K562 (cell line): ENCODE data around the gene FKBP9. TPM values are rescaled to one million over a fixed set of nuclear protein-coding genes. Genes with fewer than 3 reads are reported as not detected.

Source experiments
- ATF1 ChIP-seq, 2 experiments: fragments of 450-650 bp in 1 of 2; IDR thresholded peaks; 2 replicates each; pipeline ENCODE4 v1.6.1; 2016; ENCODE audit warnings: missing compliant biosample characterization in 1 of 2, missing genetic modification characterization in 1 of 2
- BRD4 ChIP-seq: fragments of 200-600 bp; sonication (generic); IDR thresholded peaks from 2 replicates; pipeline ENCODE4 v1.6.1; 2017; ENCODE audit warnings: inconsistent platforms
- CBFA2T3 ChIP-seq: fragments of 450-650 bp; IDR thresholded peaks from 2 replicates; pipeline ENCODE4 v1.6.1; 2017
- DACH1 ChIP-seq: fragments of 450-650 bp; IDR thresholded peaks from 2 replicates; pipeline ENCODE4 v1.6.1; 2018; ENCODE audit not compliant: partially characterized antibody
- ELF2 ChIP-seq: fragments of 250-450 bp; sonication (Bioruptor Pico); IDR thresholded peaks from 2 replicates; pipeline ENCODE4 v1.5.0; 2021; ENCODE audit warnings: mild to moderate bottlenecking
- GTF2A2 ChIP-seq: IDR thresholded peaks from 2 replicates; pipeline ENCODE4 v1.6.1; 2016; ENCODE audit warnings: mild to moderate bottlenecking, missing genetic modification characterization, missing compliant biosample characterization
- HMG20B ChIP-seq: fragments of 250-450 bp; sonication (Bioruptor Pico); IDR thresholded peaks from 2 replicates; pipeline ENCODE4 v1.5.0; 2021; ENCODE audit warnings: mild to moderate bottlenecking
- HNRNPLL ChIP-seq: fragments of 200-400 bp; formaldehyde crosslinking; IDR thresholded peaks from 2 replicates; pipeline ENCODE4 v1.6.1; 2017; ENCODE audit warnings: low read length, low read depth, mild to moderate bottlenecking; ENCODE audit not compliant: poor library complexity, severe bottlenecking
- HSF4 ChIP-seq: fragments of 250-450 bp; sonication (Bioruptor Pico); IDR thresholded peaks from 2 replicates; pipeline ENCODE4 v2.1.2; 2022; ENCODE audit warnings: mild to moderate bottlenecking, moderate library complexity, borderline replicate concordance
- LEF1 ChIP-seq: fragments of 450-650 bp; IDR thresholded peaks from 2 replicates; pipeline ENCODE4 v1.6.1; 2016; ENCODE audit warnings: mild to moderate bottlenecking
- MIER1 ChIP-seq: fragments of 450-650 bp; IDR thresholded peaks from 2 replicates; pipeline ENCODE4 v1.6.1; 2016; ENCODE audit warnings: antibody characterized with exemption, mild to moderate bottlenecking, low read depth
- RCOR1 ChIP-seq, 2 experiments: IDR thresholded peaks; 2 replicates each; pipeline ENCODE4 v1.6.1; 2012; ENCODE audit warnings: low read depth in 2 of 2, low read length in 2 of 2, borderline replicate concordance in 1 of 2, improper control_type of control experiment in 1 of 2
- SMC3 ChIP-seq: conservative IDR thresholded peaks from 2 replicates; pipeline ENCODE4 v1.6.1; 2011; ENCODE audit warnings: low read depth, low read length, improper control_type of control experiment; ENCODE audit not compliant: insufficient read depth
- SNIP1 ChIP-seq: fragments of 450-650 bp; IDR thresholded peaks from 2 replicates; pipeline ENCODE4 v1.7.1; 2017; ENCODE audit warnings: low read depth, mild to moderate bottlenecking
- SNRNP70 ChIP-seq: fragments of 200-400 bp; formaldehyde crosslinking; optimal IDR thresholded peaks from 2 replicates; pipeline ENCODE3; 2017; ENCODE audit warnings: low read depth, low read length
- ZFP36 ChIP-seq: fragments of 150-350 bp; IDR thresholded peaks from 2 replicates; pipeline ENCODE4 v1.6.1; 2018; ENCODE audit warnings: low read length, low read depth; ENCODE audit not compliant: partially characterized antibody
- ZFPM2 ChIP-seq: fragments of 250-450 bp; sonication (Bioruptor Pico); IDR thresholded peaks from 2 replicates; pipeline ENCODE4 v1.5.1; 2022; ENCODE audit warnings: mild to moderate bottlenecking
- polyA plus RNA-seq, 8 experiments: library from polyadenylated mRNA; depleted of rRNA in 4 of 8; stranded (reverse) in 5 of 8; unstranded in 3 of 8; fragments of >200 nt; fragmentation: Nextera tagmentation in 2 of 8; fragmentation: Illumina TruSeq in 1 of 8; extraction: Ambion mirVana in 2 of 8; extraction: Trizol in 1 of 8; gene quantifications; 2 replicates each; pipeline versions ENCODE4 v1.2.1 to v1.2.3, GENCODE V29; 2011 to 2014; ENCODE audit warnings: inconsistent platforms in 1 of 8, missing spikeins in 1 of 8
- total RNA-seq, 7 experiments: library from RNA; depleted of rRNA in 6 of 7; stranded (reverse); fragments of >200 nt in 6 of 7; fragmentation: Illumina TruSeq in 2 of 7; extraction: Trizol in 2 of 7; gene quantifications; 2 replicates each; pipeline versions ENCODE4 v1.2.1 to v1.2.3, GENCODE V29; 2011 to 2021; ENCODE audit warnings: low replicate concordance in 1 of 7
- TF ChIP-seq, protein P1 (sequence below): sonication (generic); formaldehyde crosslinking; IDR thresholded peaks from 2 replicates; pipeline ENCODE4 v1.8.0; 2022; ENCODE audit warnings: missing genetic modification reagents, mild to moderate bottlenecking, borderline replicate concordance
- TF ChIP-seq, protein P2 (sequence below): sonication (generic); IDR thresholded peaks from 2 replicates; pipeline ENCODE4 v1.6.1; 2016
- TF ChIP-seq, protein P3 (sequence below): fragments of 450-650 bp; formaldehyde crosslinking; IDR thresholded peaks from 2 replicates; pipeline ENCODE4 v1.4.0; 2022; ENCODE audit warnings: missing genetic modification characterization
- TF ChIP-seq, protein P4 (sequence below): fragments of 250-450 bp; sonication (Bioruptor Pico); IDR thresholded peaks from 2 replicates; pipeline ENCODE4 v1.5.0; 2022; ENCODE audit warnings: mild to moderate bottlenecking
- TF ChIP-seq, protein P5 (sequence below): fragments of 250-450 bp; sonication (Bioruptor Pico); IDR thresholded peaks from 2 replicates; pipeline ENCODE4 v1.4.0; 2020; ENCODE audit warnings: mild to moderate bottlenecking, moderate library complexity

FKBP9 gene
- total and polyA plus RNA-seq, 9 of the 15 experiments (the other 6 are each of a cell fraction or from before 2014, with no cell fraction given): 5.9 to 23.7 (median 15.8) TPM

DNA sequence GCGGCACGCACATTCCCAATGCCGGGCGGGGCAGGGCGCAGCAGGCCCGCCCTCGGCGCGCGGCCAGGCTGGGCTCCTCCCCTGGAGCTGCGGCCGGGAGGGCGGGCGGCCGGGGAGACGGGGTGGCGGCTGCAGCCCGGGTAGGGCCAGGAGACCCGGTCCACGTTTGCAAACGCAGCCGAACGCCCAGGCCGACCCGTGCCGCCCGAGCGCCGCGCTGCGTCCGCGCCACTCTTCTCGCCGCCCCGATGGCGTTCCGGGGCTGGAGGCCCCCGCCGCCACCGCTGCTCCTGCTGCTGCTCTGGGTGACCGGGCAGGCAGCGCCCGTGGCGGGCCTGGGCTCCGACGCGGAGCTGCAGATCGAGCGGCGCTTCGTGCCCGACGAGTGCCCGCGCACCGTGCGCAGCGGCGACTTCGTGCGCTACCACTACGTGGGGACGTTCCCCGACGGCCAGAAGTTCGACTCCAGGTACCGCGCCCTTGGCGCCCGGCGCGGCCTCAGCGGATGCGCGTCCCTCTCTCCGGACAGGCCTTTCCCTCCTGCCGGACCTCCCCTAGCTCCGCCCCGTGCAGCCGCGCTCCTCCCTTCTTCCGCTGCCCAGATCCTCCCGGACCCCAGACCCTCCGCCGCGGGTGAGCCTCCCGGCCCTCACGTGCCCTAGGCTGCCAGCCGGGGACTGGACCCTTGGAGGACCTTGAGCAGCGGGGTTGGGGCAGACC, at the start of gene FKBP9 (continued):
- TF ChIP-seq, protein P1, sequence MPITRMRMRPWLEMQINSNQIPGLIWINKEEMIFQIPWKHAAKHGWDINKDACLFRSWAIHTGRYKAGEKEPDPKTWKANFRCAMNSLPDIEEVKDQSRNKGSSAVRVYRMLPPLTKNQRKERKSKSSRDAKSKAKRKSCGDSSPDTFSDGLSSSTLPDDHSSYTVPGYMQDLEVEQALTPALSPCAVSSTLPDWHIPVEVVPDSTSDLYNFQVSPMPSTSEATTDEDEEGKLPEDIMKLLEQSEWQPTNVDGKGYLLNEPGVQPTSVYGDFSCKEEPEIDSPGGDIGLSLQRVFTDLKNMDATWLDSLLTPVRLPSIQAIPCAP (CRISPR knock-in tag): no peak
- TF ChIP-seq HNRNPLL: peak; percentile 85
- no peak for TF ChIP-seq SMC3
- TF ChIP-seq ZFP36: no peak
- TF ChIP-seq, protein P2, sequence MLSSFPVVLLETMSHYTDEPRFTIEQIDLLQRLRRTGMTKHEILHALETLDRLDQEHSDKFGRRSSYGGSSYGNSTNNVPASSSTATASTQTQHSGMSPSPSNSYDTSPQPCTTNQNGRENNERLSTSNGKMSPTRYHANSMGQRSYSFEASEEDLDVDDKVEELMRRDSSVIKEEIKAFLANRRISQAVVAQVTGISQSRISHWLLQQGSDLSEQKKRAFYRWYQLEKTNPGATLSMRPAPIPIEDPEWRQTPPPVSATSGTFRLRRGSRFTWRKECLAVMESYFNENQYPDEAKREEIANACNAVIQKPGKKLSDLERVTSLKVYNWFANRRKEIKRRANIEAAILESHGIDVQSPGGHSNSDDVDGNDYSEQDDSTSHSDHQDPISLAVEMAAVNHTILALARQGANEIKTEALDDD: no peak
- TF ChIP-seq, protein P3, sequence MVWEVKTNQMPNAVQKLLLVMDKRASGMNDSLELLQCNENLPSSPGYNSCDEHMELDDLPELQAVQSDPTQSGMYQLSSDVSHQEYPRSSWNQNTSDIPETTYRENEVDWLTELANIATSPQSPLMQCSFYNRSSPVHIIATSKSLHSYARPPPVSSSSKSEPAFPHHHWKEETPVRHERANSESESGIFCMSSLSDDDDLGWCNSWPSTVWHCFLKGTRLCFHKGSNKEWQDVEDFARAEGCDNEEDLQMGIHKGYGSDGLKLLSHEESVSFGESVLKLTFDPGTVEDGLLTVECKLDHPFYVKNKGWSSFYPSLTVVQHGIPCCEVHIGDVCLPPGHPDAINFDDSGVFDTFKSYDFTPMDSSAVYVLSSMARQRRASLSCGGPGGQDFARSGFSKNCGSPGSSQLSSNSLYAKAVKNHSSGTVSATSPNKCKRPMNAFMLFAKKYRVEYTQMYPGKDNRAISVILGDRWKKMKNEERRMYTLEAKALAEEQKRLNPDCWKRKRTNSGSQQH (CRISPR knock-in tag): no peak
- TF ChIP-seq, protein P4, sequence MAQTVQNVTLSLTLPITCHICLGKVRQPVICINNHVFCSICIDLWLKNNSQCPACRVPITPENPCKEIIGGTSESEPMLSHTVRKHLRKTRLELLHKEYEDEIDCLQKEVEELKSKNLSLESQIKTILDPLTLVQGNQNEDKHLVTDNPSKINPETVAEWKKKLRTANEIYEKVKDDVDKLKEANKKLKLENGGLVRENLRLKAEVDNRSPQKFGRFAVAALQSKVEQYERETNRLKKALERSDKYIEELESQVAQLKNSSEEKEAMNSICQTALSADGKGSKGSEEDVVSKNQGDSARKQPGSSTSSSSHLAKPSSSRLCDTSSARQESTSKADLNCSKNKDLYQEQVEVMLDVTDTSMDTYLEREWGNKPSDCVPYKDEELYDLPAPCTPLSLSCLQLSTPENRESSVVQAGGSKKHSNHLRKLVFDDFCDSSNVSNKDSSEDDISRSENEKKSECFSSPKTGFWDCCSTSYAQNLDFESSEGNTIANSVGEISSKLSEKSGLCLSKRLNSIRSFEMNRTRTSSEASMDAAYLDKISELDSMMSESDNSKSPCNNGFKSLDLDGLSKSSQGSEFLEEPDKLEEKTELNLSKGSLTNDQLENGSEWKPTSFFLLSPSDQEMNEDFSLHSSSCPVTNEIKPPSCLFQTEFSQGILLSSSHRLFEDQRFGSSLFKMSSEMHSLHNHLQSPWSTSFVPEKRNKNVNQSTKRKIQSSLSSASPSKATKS (CRISPR knock-in tag): no peak
- no peak for TF ChIP-seq MIER1
- TF ChIP-seq HSF4 (CRISPR knock-in tag): no peak
- no peak for TF ChIP-seq LEF1
- TF ChIP-seq ELF2 (CRISPR knock-in tag): no peak
- TF ChIP-seq GTF2A2 (tag): no peak
- no peak for TF ChIP-seq SNIP1
- TF ChIP-seq CBFA2T3: no peak
- no peak for TF ChIP-seq ZFPM2 (CRISPR knock-in tag)
- TF ChIP-seq ATF1 (CRISPR knock-in tag; IDR thresholded peaks at IDR 0.05): no peak
- peak; percentile 81 for TF ChIP-seq ATF1 (tag; IDR thresholded peaks at IDR 0.05)
- TF ChIP-seq, protein P5, sequence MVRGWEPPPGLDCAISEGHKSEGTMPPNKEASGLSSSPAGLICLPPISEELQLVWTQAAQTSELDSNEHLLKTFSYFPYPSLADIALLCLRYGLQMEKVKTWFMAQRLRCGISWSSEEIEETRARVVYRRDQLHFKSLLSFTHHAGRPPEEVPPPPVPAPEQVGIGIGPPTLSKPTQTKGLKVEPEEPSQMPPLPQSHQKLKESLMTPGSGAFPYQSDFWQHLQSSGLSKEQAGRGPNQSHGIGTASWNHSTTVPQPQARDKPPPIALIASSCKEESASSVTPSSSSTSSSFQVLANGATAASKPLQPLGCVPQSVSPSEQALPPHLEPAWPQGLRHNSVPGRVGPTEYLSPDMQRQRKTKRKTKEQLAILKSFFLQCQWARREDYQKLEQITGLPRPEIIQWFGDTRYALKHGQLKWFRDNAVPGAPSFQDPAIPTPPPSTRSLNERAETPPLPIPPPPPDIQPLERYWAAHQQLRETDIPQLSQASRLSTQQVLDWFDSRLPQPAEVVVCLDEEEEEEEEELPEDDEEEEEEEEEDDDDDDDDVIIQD (CRISPR knock-in tag): no peak
- no peak for TF ChIP-seq DACH1
- TF ChIP-seq SNRNP70: no peak
- TF ChIP-seq BRD4: no peak
- peak in 1 of 2 experiments; percentile 48; a peak in 1 of 4 replicates for TF ChIP-seq RCOR1 (IDR thresholded peaks at IDR 0.05; ENCODE audit: borderline replicate concordance in 1 of 2, low read depth in 2 of 2, low read length in 2 of 2)
- no peak for TF ChIP-seq HMG20B (CRISPR knock-in tag)
